Measurements from ENCODE around the gene AFTPH.

The AFTPH gene

DNA sequence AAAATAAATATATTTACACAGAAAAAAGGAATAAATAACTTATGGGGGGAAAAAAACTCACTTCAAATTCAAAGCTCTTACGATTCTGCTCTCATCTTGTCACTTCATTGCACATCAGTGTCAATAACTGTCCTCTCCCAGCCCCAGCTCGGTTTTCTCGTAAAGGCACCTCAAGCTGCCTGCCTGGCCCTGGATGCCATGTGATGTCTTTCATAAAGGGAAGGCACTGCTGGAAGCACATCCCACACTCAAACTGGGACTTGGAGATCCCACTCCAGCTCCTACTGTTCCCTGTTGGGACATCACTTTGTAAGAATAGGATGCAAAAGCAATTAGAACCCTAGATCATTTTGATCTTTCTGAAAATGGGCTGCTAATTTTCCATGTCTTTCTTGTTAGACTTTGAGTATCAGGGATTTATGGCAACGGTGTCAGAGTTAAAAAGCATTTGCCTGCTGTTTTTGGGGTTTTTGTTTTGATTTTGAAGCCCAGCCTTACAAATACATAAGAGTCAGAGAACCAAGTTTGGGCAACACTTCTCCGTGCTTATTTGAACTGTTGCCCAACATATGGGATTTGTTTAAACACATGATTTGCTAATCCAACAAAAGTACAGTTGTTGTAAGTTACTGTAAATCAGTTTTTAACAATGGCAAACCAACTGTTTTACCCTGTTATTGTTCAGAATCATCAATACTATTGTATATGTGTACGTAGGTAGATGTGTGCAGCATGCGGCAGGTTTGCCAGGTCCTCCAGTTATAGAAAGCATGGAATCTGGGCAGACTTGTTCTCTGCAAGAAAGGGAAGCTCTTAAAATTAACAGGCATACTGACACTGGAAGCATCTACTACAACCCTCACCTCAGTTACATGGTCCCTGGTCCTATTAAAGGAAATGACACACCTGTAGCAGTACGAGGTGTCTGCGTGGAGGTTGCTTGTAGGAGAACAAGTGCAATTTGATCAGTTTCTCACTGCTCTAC, 109.0 kb downstream of the AFTPH start:
- DNase-seq (ENCODE audit: extremely low read depth, insufficient read length), result no peak
- TF ChIP-seq, protein P1, sequence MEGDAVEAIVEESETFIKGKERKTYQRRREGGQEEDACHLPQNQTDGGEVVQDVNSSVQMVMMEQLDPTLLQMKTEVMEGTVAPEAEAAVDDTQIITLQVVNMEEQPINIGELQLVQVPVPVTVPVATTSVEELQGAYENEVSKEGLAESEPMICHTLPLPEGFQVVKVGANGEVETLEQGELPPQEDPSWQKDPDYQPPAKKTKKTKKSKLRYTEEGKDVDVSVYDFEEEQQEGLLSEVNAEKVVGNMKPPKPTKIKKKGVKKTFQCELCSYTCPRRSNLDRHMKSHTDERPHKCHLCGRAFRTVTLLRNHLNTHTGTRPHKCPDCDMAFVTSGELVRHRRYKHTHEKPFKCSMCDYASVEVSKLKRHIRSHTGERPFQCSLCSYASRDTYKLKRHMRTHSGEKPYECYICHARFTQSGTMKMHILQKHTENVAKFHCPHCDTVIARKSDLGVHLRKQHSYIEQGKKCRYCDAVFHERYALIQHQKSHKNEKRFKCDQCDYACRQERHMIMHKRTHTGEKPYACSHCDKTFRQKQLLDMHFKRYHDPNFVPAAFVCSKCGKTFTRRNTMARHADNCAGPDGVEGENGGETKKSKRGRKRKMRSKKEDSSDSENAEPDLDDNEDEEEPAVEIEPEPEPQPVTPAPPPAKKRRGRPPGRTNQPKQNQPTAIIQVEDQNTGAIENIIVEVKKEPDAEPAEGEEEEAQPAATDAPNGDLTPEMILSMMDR (IDR thresholded peaks at IDR 0.05; ENCODE audit: insufficient read depth, low read length, poor library complexity, severe bottlenecking), result no peak
- no peaks in the 10 kb centered on the region for H3K27me3 ChIP-seq (replicated peaks; ENCODE audit: control insufficient read depth, insufficient read depth, low read length)
- no peak overlapping the region for H3K4me3 ChIP-seq (replicated peaks; ENCODE audit: low read depth, low read length)
- H3K36me3 ChIP-seq (ENCODE audit: control insufficient read depth, insufficient read depth, low read length), result peaks cover 23% of the 10 kb centered on the region

GRCh38 chr2:64634345-64635267, 110.5 kb downstream of the AFTPH start:
- H3K36me3 ChIP-seq (ENCODE audit: control insufficient read depth, insufficient read depth, low read length), result peaks cover 23% of the 10 kb centered on the region
- TF ChIP-seq, protein P1 (IDR thresholded peaks at IDR 0.05; ENCODE audit: insufficient read depth, low read length, poor library complexity, severe bottlenecking), result no peak
- no peak for DNase-seq (ENCODE audit: extremely low read depth, insufficient read length)
- H3K27me3 ChIP-seq (replicated peaks; ENCODE audit: control insufficient read depth, insufficient read depth, low read length), result no peaks in the 10 kb centered on the region
- H3K4me3 ChIP-seq (replicated peaks; ENCODE audit: low read depth, low read length), result no peak overlapping the region

GRCh38 chr2:64635976-64636911, 112.1 kb downstream of the AFTPH start:
- peak overlapping the region; percentile 23 for H3K4me3 ChIP-seq (replicated peaks; ENCODE audit: low read depth, low read length)

GRCh38 chr2:64637000-64637635, 113.0 kb downstream of the AFTPH start:
- H3K4me3 ChIP-seq (replicated peaks; ENCODE audit: low read depth, low read length), result peak overlapping the region; percentile 23
- H3K36me3 ChIP-seq (ENCODE audit: control insufficient read depth, insufficient read depth, low read length), result peaks cover 15% of the 10 kb centered on the region
- TF ChIP-seq, protein P1 (IDR thresholded peaks at IDR 0.05; ENCODE audit: insufficient read depth, low read length, poor library complexity, severe bottlenecking), result no peak
- H3K27me3 ChIP-seq (replicated peaks; ENCODE audit: control insufficient read depth, insufficient read depth, low read length), result no peaks in the 10 kb centered on the region
- no peak for DNase-seq (ENCODE audit: extremely low read depth, insufficient read length)

More at GRCh38 chr2:64635976-64636911, 112.1 kb downstream of the AFTPH start:
- Histone ChIP-seq H3K27me3 (replicated peaks; ENCODE audit: control insufficient read depth, insufficient read depth, low read length) (no peaks in the 10 kb centered on the region), H3K36me3 (ENCODE audit: control insufficient read depth, insufficient read depth, low read length) (peaks cover 18% of the 10 kb centered on the region)
- TF ChIP-seq, protein P1 (IDR thresholded peaks at IDR 0.05; ENCODE audit: insufficient read depth, low read length, poor library complexity, severe bottlenecking), result peak; percentile 1
- peak; percentile 85 for DNase-seq (ENCODE audit: extremely low read depth, insufficient read length)
